Measurements from ENCODE around the gene CTNND2. TPM values are rescaled to one million over a fixed set of nuclear protein-coding genes. Genes with fewer than 3 reads are reported as not detected.

Gene CTNND2
- total RNA-seq, 1 donor from 2014 or later = 13.9 TPM

DNA sequence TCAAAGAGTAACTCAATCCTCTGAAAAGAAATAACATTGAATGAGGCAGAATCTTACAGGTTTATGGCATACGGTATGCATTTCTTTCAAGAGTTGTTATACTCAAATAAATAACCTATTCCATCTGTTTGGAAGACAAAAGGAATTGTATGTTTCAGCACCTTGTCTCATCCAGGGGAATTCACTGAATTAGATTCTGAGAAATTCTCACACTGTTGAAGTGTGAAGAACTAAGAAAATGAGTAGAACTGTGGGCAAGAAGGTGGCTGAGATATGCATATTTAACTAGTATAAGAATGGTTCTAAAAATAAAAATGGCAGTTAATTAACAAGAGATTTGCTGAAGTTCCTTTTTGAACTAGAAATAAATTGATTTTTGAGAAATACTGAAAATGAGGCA is 863.9 kb downstream of the CTNND2 start:
- no peaks in the 10 kb centered on the region for H3K79me2 ChIP-seq (ENCODE audit: low read depth)
- H3K27ac ChIP-seq = no peak overlapping the region
- no peak for TF ChIP-seq EZH2phosphoT487 (IDR thresholded peaks at IDR 0.05)
- no peak for TF ChIP-seq EZH2 (IDR thresholded peaks at IDR 0.05)
- TF ChIP-seq, protein P1, sequence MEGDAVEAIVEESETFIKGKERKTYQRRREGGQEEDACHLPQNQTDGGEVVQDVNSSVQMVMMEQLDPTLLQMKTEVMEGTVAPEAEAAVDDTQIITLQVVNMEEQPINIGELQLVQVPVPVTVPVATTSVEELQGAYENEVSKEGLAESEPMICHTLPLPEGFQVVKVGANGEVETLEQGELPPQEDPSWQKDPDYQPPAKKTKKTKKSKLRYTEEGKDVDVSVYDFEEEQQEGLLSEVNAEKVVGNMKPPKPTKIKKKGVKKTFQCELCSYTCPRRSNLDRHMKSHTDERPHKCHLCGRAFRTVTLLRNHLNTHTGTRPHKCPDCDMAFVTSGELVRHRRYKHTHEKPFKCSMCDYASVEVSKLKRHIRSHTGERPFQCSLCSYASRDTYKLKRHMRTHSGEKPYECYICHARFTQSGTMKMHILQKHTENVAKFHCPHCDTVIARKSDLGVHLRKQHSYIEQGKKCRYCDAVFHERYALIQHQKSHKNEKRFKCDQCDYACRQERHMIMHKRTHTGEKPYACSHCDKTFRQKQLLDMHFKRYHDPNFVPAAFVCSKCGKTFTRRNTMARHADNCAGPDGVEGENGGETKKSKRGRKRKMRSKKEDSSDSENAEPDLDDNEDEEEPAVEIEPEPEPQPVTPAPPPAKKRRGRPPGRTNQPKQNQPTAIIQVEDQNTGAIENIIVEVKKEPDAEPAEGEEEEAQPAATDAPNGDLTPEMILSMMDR (IDR thresholded peaks at IDR 0.05) = no peak
- Mint-ChIP-seq H3K27me3 (ENCODE audit: insufficient read depth, low read depth) (no peaks in the 10 kb centered on the region), H3K4me1 (no peaks in the 10 kb centered on the region), H3K36me3 (no peaks in the 10 kb centered on the region), H3K9me3 (no peaks in the 10 kb centered on the region), H3K27ac (no peak overlapping the region), H3K4me3 (no peak overlapping the region)
- no peak for DNase-seq (ENCODE audit: low spot score)
- no peaks in the 10 kb centered on the region for H3K27me3 ChIP-seq
- no peaks in the 10 kb centered on the region for H3K9me3 ChIP-seq (ENCODE audit: low read depth)
- H4K20me1 ChIP-seq (ENCODE audit: low read depth) = no peaks in the 10 kb centered on the region
- no peak overlapping the region for H2AFZ ChIP-seq (replicated peaks)
- H3K36me3 ChIP-seq = no peaks in the 10 kb centered on the region
- no peaks in the 10 kb centered on the region for H3F3A ChIP-seq (ENCODE audit: low read depth)
- H3K9ac ChIP-seq = no peak overlapping the region
- peaks cover 2% of the 10 kb centered on the region for H3K4me1 ChIP-seq
- no peak overlapping the region for H3K4me3 ChIP-seq
- no peak overlapping the region for H3K4me2 ChIP-seq

DNA sequence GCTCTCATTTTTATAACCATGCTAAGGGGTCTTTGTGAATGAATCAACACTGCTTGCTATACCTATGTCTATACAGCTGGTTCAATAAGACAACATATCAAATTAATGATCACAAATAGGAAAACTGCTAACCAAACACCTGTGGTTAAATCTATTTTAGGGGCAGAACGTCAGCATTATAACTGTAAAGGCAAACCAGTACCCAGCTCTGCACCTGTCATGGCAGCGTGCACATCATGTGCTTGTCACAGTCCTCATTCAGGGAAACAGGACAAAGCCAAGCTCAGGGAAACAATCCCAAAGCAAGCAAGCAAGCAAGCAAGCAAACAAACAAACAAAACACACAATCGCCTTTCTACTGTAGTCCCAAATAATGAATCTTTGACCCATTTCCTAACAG is 865.5 kb downstream of the CTNND2 start:
- Histone ChIP-seq H3K4me2 (no peak overlapping the region), H3K4me1 (peaks cover 4% of the 10 kb centered on the region), H3K79me2 (ENCODE audit: low read depth) (no peaks in the 10 kb centered on the region), H3K27ac (no peak overlapping the region), H3K9me3 (ENCODE audit: low read depth) (no peaks in the 10 kb centered on the region), H3K36me3 (no peaks in the 10 kb centered on the region), H3F3A (ENCODE audit: low read depth) (no peaks in the 10 kb centered on the region), H3K27me3 (no peaks in the 10 kb centered on the region), H3K4me3 (no peak overlapping the region), H2AFZ (replicated peaks) (no peak overlapping the region), H3K9ac (no peak overlapping the region), H4K20me1 (ENCODE audit: low read depth) (no peaks in the 10 kb centered on the region)
- no peak overlapping the region for H3K4me3 Mint-ChIP-seq
- no peaks in the 10 kb centered on the region for H3K4me1 Mint-ChIP-seq
- no peaks in the 10 kb centered on the region for H3K27me3 Mint-ChIP-seq (ENCODE audit: insufficient read depth, low read depth)
- H3K9me3 Mint-ChIP-seq = no peaks in the 10 kb centered on the region
- no peak overlapping the region for H3K27ac Mint-ChIP-seq
- no peak for DNase-seq (ENCODE audit: low spot score)
- no peaks in the 10 kb centered on the region for H3K36me3 Mint-ChIP-seq
- TF ChIP-seq EZH2 (IDR thresholded peaks at IDR 0.05) = no peak
- no peak for TF ChIP-seq EZH2phosphoT487 (IDR thresholded peaks at IDR 0.05)
- TF ChIP-seq, protein P1 (IDR thresholded peaks at IDR 0.05) = no peak

DNA sequence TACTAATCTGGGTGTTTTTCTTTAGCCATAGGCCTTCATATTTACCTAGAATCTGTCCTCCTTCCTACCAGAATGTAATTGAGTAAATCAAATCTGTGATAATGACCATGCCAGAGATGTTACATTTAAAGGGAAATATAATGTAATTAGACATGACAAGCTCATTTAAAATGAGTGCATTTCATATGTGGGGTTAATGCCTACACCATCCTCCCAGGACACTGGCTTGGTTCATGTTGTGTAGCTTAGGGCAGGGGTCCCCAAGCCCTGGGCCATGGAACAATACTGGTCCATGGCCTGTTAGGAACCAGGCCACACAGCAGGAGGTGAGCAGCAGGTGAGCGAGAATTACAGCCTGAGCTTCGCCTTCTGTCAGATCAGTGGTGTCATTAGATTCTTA is 866.3 kb downstream of the CTNND2 start:
- Mint-ChIP-seq H3K4me1 (no peaks in the 10 kb centered on the region), H3K4me3 (no peak overlapping the region), H3K36me3 (no peaks in the 10 kb centered on the region), H3K9me3 (no peaks in the 10 kb centered on the region), H3K27ac (no peak overlapping the region), H3K27me3 (ENCODE audit: insufficient read depth, low read depth) (no peaks in the 10 kb centered on the region)
- Histone ChIP-seq H3K9ac (no peak overlapping the region), H3K9me3 (ENCODE audit: low read depth) (no peaks in the 10 kb centered on the region), H3K27me3 (no peaks in the 10 kb centered on the region), H3K4me2 (no peak overlapping the region), H2AFZ (replicated peaks) (no peak overlapping the region), H3K4me1 (peaks cover 4% of the 10 kb centered on the region), H3F3A (ENCODE audit: low read depth) (no peaks in the 10 kb centered on the region), H3K27ac (no peak overlapping the region), H3K36me3 (no peaks in the 10 kb centered on the region), H3K4me3 (no peak overlapping the region), H4K20me1 (ENCODE audit: low read depth) (no peaks in the 10 kb centered on the region), H3K79me2 (ENCODE audit: low read depth) (no peaks in the 10 kb centered on the region)
- DNase-seq (ENCODE audit: low spot score) = no peak
- TF ChIP-seq EZH2 (IDR thresholded peaks at IDR 0.05) (no peak), EZH2phosphoT487 (IDR thresholded peaks at IDR 0.05) (no peak)
- TF ChIP-seq, protein P1 (IDR thresholded peaks at IDR 0.05) = no peak
